PC-3 (cell line): ENCODE measurements around the gene ANAPC4. TPM values are rescaled to one million over a fixed set of nuclear protein-coding genes. Genes with fewer than 3 reads are reported as not detected.

Source experiments
- ATAC-seq: fragments of 200-7000 bp; cut with Tn5 transposase; 2 replicates; pipeline ENCODE4 v1.9.1; 2020; ENCODE audit warnings: mild to moderate bottlenecking, moderate library complexity
- BruUV-seq: library from RNA; stranded (reverse); fragments of 400-500 nt; replicated peaks from 2 replicates; lab custom pipeline; 2021; lab: Mats Ljungman, UMichigan
- CTCF ChIA-PET: fragments of 300-600 bp; sonication (Branson Sonifier 250); formaldehyde crosslinking; loops from one replicate; lab custom pipeline; 2022; ENCODE audit warnings: antibody characterized with exemption; lab: Charles Lee
- POLR2A ChIA-PET: fragments of 300-600 bp; sonication (Branson Sonifier 250); formaldehyde crosslinking; loops from one replicate; lab custom pipeline; 2022; ENCODE audit warnings: antibody characterized with exemption; ENCODE audit not compliant: unreplicated experiment; lab: Charles Lee
- DNase-seq: peaks from one replicate; pipeline ENCODE4 v3.0.0-alpha.2; 2015
- H2AFZ ChIP-seq: fragments of 300-600 bp; sonication (generic); 2 replicates; pipeline ENCODE4 v1.6.0; 2016; ENCODE audit warnings: antibody characterized with exemption, low read length
- H3F3A ChIP-seq: fragments of 300-600 bp; sonication (generic); one replicate; pipeline ENCODE4 v1.6.0; 2017; ENCODE audit warnings: antibody characterized with exemption, low read length, control low read depth, mild to moderate bottlenecking; ENCODE audit not compliant: unreplicated experiment
- H3K27ac ChIP-seq: fragments of 300-600 bp; sonication (generic); 2 replicates; pipeline ENCODE4 v1.5.1; 2016; ENCODE audit warnings: mild to moderate bottlenecking, low read length
- H3K27me3 ChIP-seq: fragments of 300-600 bp; sonication (generic); 2 replicates; pipeline ENCODE4 v1.6.1; 2016; ENCODE audit warnings: low read length, mixed read lengths
- H3K36me3 ChIP-seq: fragments of 300-600 bp; sonication (generic); 2 replicates; pipeline ENCODE4 v1.6.1; 2016; ENCODE audit warnings: low read depth, mixed run types, low read length, mixed read lengths
- H3K4me1 ChIP-seq: fragments of 300-600 bp; sonication (generic); 2 replicates; pipeline ENCODE4 v1.5.1; 2016; ENCODE audit warnings: low read length; ENCODE audit not compliant: insufficient read depth
- H3K4me2 ChIP-seq: fragments of 300-600 bp; sonication (generic); 2 replicates; pipeline ENCODE4 v1.6.0; 2016; ENCODE audit warnings: low read length
- H3K4me3 ChIP-seq: fragments of 300-600 bp; sonication (generic); 2 replicates; pipeline ENCODE4 v1.5.1; 2016; ENCODE audit warnings: mild to moderate bottlenecking, low read length, mixed read lengths
- H3K79me2 ChIP-seq: fragments of 300-600 bp; sonication (generic); 2 replicates; pipeline ENCODE4 v1.6.1; 2017; ENCODE audit warnings: low read length, mixed read lengths
- H3K9ac ChIP-seq: fragments of 300-600 bp; sonication (generic); 2 replicates; pipeline ENCODE4 v1.6.0; 2016; ENCODE audit warnings: mild to moderate bottlenecking, low read length
- H3K9me2 ChIP-seq: fragments of 300-600 bp; sonication (generic); replicated peaks from 2 replicates; pipeline ENCODE4 v1.6.1; 2016; ENCODE audit warnings: mixed run types, low read length, mixed read lengths
- H3K9me3 ChIP-seq: fragments of 300-600 bp; sonication (generic); 2 replicates; pipeline ENCODE4 v1.6.1; 2016; ENCODE audit warnings: low read length, mixed read lengths
- H4K20me1 ChIP-seq: fragments of 300-600 bp; sonication (generic); 2 replicates; pipeline ENCODE4 v1.6.1; 2016; ENCODE audit warnings: low read length, mixed read lengths
- CTCF ChIP-seq: fragments of 300-600 bp; sonication (generic); conservative IDR thresholded peaks from 2 replicates; pipeline ENCODE4 v1.5.1; 2017; ENCODE audit warnings: antibody characterized with exemption, low read depth, mild to moderate bottlenecking, low read length
- EZH2 ChIP-seq: fragments of 300-600 bp; sonication (generic); IDR thresholded peaks from one replicate; pipeline ENCODE4 v1.6.1; 2017; ENCODE audit warnings: antibody characterized with exemption, mild to moderate bottlenecking, low read length; ENCODE audit not compliant: unreplicated experiment
- EZH2phosphoT487 ChIP-seq: fragments of 300-600 bp; sonication (generic); IDR thresholded peaks from 2 replicates; pipeline ENCODE4 v1.6.1; 2018; ENCODE audit warnings: mild to moderate bottlenecking, antibody characterized with exemption, low read length, borderline replicate concordance
- intact Hi-C: fragments of 100-400 bp; cut with micrococcal nuclease; formaldehyde crosslinking; loops from 2 replicates; pipeline ENCODE4 v1.9.0; 2023
- total RNA-seq: library from RNA; depleted of rRNA; stranded (reverse); fragments of >200 nt; gene quantifications from 2 replicates; pipeline ENCODE4 v1.2.3, GENCODE V29; 2014

The ANAPC4 gene
- total RNA-seq, 1 experiment from 2014 or later = 11.3 TPM

GRCh38 chr4:25424539-25425228, 47.6 kb downstream of the ANAPC4 start:
- Histone ChIP-seq H3K4me2 (no peak overlapping the region), H3K4me3 (no peak overlapping the region), H3K36me3 (no peaks in the 10 kb centered on the region), H3K4me1 (no peaks in the 10 kb centered on the region), H2AFZ (no peak overlapping the region), H3K9ac (no peak overlapping the region), H3K9me2 (no peaks in the 10 kb centered on the region), H4K20me1 (no peaks in the 10 kb centered on the region), H3K9me3 (no peaks in the 10 kb centered on the region), H3K79me2 (no peaks in the 10 kb centered on the region), H3K27ac (no peak overlapping the region), H3K27me3 (no peaks in the 10 kb centered on the region), H3F3A (no peaks in the 10 kb centered on the region)
- intact Hi-C loops = no loop called here
- ChIA-PET POLR2A (no interaction called here), CTCF (no interaction called here)
- no peak for DNase-seq
- TF ChIP-seq EZH2phosphoT487 = no peak
- no peak for TF ChIP-seq CTCF
- no peak for TF ChIP-seq EZH2
- ATAC-seq = no peak
- BruUV-seq = no TSS peak

DNA sequence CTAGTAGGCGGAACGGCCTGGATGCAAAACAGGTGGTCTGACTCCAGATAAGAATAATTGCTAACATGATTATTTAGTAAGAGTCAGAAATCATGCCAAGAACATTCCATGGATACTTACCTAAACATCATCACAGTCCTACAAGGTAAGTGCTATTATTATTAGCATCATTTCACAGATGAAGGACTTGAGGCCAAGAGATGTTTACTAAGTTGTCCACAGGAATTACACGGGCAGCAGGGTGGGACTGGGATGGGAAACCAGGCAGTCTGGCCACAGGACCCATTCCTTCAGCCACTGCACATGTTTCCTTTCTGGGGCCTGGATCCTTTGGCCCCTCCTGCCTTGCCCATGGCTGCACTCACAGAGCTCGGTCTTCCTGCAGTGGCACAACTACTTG, 48.3 kb downstream of the ANAPC4 start:
- no peak overlapping the region for H3K4me2 ChIP-seq
- no peak for TF ChIP-seq CTCF
- no peak for TF ChIP-seq EZH2
- TF ChIP-seq EZH2phosphoT487 = no peak
- no peaks in the 10 kb centered on the region for H3K79me2 ChIP-seq
- DNase-seq = no peak
- no peak overlapping the region for H3K9ac ChIP-seq
- no peak overlapping the region for H3K27ac ChIP-seq
- H3K27me3 ChIP-seq = no peaks in the 10 kb centered on the region
- BruUV-seq = no TSS peak
- no peaks in the 10 kb centered on the region for H3K9me3 ChIP-seq
- H3K4me1 ChIP-seq = no peaks in the 10 kb centered on the region
- no peak overlapping the region for H2AFZ ChIP-seq
- ChIA-PET POLR2A (no interaction called here), CTCF (no interaction called here)
- no peak overlapping the region for H3K4me3 ChIP-seq
- no peaks in the 10 kb centered on the region for H3F3A ChIP-seq
- ATAC-seq = no peak
- intact Hi-C loops = no loop called here
- H3K9me2 ChIP-seq = no peaks in the 10 kb centered on the region
- no peaks in the 10 kb centered on the region for H3K36me3 ChIP-seq
- no peaks in the 10 kb centered on the region for H4K20me1 ChIP-seq

- Histone ChIP-seq H3K9me2 (no peaks in the 10 kb centered on the region), H3K9me3 (no peaks in the 10 kb centered on the region), H3K27me3 (no peaks in the 10 kb centered on the region), H3K4me1 (no peaks in the 10 kb centered on the region), H4K20me1 (no peaks in the 10 kb centered on the region), H2AFZ (no peak overlapping the region), H3K4me3 (no peak overlapping the region), H3K9ac (no peak overlapping the region), H3F3A (no peaks in the 10 kb centered on the region), H3K27ac (no peak overlapping the region), H3K4me2 (no peak overlapping the region), H3K79me2 (no peaks in the 10 kb centered on the region), H3K36me3 (no peaks in the 10 kb centered on the region)
- CTCF ChIA-PET = no interaction called here
- no TSS peak for BruUV-seq
- intact Hi-C loops = no loop called here
- TF ChIP-seq EZH2phosphoT487 (no peak), CTCF (no peak), EZH2 (no peak)
- DNase-seq = no peak
- POLR2A ChIA-PET = no interaction called here
- ATAC-seq = no peak
Measured at GRCh38 chr4:25427871-25428270, 50.8 kb downstream of the ANAPC4 start.
